NCI-H1048 (cell line): ENCODE results near the gene GRAP2.
"Not testable (repeated sequence)": the region's sequence is repeated elsewhere in the genome, so short reads cannot be mapped to it uniquely, and the experiment has no call there.

Experiments
- DNase-seq: peaks from one replicate; lab custom pipeline; 2025; lab: John Stamatoyannopoulos, UW

The GRAP2 gene

GRCh38 chr22:39946126-39946502 is 45.2 kb downstream of the GRAP2 start:
- no peak for DNase-seq

DNA sequence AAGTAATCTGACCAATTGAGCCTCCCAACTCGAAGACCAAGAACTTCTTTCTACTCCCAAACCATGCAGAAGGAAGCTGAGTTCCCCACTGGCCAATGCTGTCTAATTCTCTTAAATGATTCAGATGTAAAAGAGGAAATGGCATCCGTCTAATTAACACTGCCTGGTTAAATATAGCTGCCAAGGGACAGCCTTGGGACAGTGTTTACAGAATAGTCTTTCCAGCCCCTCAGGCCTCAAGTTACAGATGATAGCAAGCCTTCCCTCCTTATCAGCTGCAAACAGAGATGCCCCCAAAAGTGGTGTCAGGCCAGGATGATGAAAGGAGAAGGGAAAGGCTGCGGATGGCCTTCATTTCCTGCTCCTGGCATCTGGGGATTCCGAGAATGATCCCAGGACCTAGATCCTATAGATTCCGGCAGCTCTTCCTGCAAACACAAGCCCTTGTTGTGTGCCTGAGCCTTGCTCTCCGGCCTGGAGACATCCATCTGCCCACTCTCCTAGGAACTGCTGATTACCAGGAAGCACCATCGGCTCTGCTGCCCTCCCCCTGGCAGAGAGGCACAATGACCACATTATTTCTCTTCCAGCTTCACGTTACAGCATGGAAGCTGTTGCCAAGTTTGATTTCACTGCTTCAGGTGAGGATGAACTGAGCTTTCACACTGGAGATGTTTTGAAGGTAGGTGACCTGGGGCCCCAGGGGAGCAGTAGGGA is 45.8 kb downstream of the GRAP2 start:
- no peak for DNase-seq

GRCh38 chr22:39947220-39948216 is 46.6 kb downstream of the GRAP2 start:
- DNase-seq: no peak

- DNase-seq: no peak
Observed at GRCh38 chr22:39949964-39950737, 49.3 kb downstream of the GRAP2 start.

DNA sequence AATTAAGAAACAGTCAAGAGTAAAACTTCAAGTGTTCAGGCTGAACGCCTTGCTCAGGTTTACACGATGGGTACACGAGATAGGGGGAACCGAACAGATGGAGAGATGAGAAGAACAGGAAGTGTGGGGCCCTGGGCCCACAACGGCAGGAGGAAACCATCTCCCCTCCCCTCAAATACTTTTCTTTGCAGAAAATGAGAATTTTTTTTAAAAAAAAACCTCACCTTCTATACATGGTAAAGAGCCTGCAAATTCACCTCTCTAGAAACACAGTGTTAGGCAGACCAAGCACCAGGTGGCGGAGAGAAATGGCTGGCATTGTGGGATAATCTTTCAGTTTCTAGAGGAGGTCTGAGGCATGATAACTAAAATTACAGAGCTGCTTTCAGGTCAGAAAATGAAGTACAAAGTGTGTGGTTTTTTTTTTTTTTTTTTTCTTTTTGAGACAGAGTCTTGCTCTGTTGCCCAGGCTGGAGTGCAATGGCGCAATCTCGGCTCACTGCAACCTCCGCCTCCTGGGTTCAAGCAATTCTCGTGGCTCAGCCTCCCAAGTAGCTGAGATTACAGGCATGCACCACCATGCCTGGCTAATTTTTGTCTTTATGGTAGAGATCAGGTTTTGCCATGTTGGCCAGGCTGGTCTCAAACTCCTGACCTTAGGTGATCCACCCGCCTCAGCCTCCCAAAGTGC is 50.9 kb downstream of the GRAP2 start:
- not testable (repeated sequence) for DNase-seq

DNA sequence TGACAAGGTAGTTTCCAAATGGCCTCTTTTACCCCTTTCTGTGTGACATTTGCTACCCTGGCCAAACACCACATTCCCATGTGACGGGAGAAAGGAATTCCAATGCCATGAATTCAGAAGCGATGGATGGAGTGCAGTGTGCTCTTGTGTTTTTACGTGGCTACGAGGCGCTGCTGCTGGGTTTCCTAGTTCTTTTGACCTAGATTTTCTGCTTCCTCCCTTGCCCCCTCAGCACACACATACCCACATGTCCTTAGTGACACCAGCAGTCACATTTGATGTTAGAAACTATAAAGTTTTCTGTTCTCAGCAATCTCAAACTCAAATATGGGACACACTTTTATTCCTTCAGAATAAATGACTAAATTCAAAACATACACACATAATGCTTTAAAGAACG is 51.5 kb downstream of the GRAP2 start:
- DNase-seq: no peak

- no peak for DNase-seq
Observed at GRCh38 chr22:39953101-39953500, 52.2 kb downstream of the GRAP2 start.

DNA sequence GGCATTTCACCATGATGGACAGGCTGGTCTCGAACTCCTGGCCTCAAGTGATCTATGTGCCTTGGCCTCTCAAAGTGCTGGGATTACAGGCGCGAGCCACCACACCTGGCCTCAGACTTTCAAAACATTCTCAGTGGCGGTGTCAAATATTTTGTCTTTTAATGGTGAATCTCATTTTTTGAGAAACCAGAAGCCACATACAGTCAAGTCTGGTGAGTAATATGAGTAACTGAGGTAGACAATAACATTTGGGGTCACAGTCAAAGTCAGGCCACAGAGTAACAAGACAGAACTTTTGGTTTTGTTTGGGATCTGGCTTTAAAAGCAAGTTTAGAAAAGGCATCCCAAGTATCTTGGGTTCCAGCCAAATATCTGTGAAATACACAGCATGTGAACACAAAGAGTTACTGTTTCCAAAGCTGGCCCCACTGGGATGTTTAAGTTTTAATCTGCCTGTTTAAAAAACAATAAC is 53.7 kb downstream of the GRAP2 start:
- no peak for DNase-seq

- DNase-seq: no peak
Observed at GRCh38 chr22:39955675-39956074, 54.8 kb downstream of the GRAP2 start.

DNA sequence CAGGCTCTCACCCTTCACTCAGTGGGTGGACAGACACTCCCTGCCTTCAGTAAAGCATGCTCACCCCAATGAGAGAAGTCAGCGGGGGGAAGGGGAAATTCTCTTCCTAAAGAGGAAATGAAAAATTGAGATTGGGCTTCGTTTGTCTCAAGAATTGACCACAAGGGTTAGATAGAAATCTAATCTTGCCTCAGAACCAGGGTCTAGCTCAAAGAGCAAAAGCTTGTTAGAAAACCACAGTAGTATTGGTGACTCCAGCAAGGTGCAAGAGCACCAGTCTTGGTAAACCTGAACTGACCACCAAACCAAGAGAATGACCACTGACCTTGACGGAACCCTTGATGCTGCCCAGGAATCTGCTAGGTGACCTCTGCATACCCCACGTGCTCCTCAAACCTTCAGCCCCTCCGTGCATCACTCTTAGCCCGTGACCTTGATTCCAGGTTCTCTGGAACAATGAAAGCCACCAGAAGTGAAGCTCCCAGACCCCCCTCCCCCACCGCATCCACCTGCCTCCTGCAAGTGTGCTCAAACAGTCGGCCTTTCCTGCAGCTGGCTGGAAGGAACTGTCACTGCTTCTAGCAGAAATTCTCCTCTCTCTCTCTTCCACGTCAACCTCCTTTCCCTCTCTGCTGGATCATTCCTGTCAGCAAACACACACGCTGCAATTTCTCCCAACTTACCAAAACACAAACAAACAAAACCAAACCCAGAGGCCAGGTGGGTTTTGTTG is 56.2 kb downstream of the GRAP2 start:
- no peak for DNase-seq

DNA sequence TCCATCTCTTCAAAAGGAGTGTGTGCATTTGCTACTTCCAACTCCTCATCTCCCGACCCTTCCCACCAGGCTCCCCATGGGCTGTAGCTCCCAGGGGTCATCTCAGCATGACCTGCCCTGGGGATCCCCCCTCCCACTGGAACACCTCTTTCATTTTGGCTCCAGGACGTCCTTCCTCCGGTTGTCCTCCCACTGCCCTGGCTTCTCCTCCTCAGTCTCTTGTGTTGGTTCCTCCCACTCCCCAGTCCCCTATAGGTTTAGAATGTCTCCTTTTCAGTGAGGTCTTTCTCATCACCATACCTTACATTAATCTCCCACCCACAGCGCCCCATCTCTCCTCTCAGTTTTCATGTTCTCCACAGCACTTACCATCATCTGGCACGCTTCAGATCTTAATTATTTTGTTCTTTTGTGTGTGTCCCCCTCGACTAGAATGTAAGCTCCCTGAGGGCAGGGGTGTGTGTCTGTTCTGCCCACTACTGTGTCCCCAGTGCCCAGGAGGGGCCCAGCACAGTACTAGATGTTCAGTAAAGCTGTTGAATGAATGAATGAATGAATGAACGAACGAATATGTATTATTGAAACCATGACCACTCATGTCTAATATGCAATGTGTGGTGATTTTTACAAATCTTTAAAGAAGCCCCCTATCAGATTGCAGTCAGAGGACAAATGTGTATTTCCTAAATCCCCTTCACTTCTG is 57.3 kb downstream of the GRAP2 start:
- no peak for DNase-seq

GRCh38 chr22:39958949-39959639 is 58.2 kb downstream of the GRAP2 start:
- DNase-seq: no peak

DNA sequence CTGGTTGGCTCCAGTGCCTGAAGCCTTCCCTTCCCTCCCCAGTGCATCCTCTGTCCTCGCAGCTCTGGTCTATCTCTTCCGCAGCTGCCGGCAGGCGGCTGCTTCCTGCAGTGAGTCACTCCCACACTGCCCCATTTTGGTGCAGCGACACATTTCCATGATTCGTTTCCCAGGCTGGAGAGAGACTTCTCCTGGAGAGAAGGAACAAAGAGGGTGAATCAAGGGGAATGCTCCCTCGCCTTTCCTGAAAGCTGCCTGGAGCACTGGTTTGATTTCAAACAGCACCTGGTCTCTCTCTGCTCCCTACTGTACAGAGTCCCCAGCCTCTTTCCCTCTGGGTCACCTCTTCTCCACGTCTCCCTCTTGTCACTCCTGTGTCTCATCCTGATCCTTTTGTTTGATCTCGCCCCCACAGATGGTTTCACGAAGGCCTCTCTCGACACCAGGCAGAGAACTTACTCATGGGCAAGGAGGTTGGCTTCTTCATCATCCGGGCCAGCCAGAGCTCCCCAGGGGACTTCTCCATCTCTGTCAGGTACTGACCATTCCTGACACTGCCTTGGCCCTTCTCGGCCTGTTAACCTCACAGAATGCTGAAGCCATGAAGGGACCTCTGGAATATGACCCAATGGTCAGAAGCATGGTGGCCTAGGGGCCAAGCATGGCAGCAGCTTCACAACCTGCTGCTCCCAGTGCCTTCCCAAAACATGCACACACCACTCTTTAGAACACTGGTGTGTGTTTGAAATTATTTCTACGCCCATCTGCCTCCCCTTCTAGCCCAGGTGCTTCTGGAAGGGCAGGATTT is 59.0 kb downstream of the GRAP2 start, which contains the start of gene TMA7B:
TMA7B (plus strand) TSS at position 758 of the 808 bp plus-strand sequence. CDS start 3,978 bp downstream, outside the sequence.
- no peak for DNase-seq

DNA sequence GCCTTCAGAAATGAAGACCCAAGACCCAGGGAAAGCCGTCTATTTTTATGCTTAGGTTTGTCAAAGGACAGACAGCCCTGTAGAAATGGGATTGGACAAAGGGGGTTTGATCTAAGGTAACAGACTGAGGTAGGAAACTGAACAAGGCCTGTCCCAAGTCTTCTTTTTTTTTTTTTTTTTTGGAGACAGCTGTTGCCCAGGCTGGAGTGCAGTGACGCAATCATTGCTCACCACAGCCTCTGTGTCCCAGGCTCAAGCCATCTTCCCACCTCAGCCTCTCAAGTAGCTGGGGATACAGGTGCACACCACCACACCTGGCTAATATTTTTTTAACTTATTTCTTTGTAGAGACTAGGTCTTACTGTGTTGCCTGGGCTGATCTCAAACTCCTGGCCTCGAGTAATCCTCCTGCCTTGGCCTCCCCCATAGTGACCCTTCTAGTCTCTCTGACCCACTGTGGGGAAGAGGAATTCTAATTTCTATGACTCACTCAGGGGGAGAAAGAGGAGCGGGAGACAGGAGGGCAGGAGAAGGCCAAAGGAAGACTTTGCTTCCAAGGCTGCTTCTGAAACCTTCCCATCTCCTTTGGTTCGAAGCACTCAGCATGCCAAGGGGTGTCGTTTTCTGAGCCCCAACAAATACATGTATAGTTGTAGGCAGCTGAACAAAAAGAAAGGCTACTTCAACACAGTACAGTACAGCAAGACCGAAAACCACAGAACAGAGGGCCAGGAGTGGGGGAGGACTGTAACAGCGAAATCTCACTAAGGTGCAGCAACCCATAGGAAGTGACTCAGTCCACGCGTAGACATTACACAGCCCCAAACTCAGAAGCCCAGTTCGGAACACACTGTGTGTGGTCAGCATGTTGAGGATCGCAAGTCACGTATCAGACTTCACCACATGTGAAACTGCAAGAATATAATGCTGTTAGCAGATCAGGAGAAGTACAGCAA is 60.2 kb downstream of the GRAP2 start:
- no peak for DNase-seq

GRCh38 chr22:39962071-39962470 is 61.2 kb downstream of the GRAP2 start:
- no peak for DNase-seq

- DNase-seq: no peak
Observed at GRCh38 chr22:39965748-39966147, 64.9 kb downstream of the GRAP2 start.

GRCh38 chr22:39966470-39966869 is 65.6 kb downstream of the GRAP2 start:
- no peak for DNase-seq
